Measurements from ENCODE around the gene TNPO1.
"Not testable (repeated sequence)": the region's sequence is repeated elsewhere in the genome, so short reads cannot be mapped to it uniquely, and the experiment has no call there.

Gene TNPO1

DNA sequence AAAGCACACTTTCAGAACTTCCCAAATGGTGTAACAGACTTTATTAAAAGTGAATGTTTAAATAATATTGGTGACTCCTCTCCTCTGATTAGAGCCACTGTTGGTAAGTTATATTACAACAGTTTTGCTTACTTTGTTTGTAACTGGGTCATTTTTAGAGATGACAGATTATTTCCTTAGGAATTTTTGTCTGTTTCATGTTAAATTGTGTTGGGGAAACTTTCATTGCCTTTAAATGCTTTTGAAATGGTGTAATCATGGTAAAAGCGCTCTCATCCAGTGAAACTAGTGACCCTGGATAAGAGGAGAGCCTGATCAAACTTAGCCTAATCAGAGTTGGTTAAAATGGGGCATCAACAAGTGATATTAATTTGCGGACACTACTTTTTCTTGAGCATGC is 39.4 kb downstream of the TNPO1 start:
- DNase-seq = no peak

GRCh38 chr5:72857396-72857795 is 40.9 kb downstream of the TNPO1 start:
- DNase-seq = no peak

GRCh38 chr5:72859127-72859526 is 42.7 kb downstream of the TNPO1 start:
- no peak for DNase-seq

DNA sequence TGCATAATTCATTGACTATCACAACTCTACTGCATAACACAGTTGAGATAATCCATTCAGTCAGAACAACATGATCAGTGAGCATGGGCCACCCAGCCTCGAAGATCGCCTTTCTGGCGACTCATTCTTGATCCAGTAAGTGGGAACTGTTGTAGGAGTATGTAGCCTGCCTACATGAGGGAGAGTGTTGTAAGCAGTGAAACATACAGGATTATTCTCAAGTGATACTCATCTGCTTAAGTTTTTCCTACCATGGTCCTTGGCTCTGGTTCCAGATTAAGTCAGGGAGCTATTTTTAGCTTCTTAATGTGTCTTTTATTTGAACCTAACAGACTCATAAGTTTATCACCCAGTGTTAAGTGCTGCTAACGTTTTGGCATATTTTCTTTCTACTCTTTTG is 44.0 kb downstream of the TNPO1 start:
- no peak for DNase-seq

GRCh38 chr5:72871366-72872024 is 55.0 kb downstream of the TNPO1 start:
- no peak for DNase-seq

DNA sequence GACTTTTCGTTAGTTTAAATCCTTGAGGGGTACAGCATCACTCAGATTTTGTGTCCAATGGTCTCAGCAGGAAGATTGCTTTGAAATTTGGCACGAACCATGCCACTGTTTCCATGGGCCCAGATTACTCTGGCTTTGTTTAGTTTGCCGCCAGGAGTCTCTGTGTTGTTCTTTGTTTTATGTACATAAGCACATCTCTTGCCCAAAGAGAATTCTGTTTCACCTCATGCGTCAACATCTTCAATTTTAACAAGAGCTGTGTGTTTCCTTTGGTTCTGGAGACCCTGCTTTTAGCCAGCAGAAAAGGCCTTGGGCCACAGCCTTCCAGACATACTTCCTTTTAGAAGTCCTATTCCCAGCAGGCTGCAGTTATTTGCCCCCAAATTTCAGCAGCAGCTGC is 62.4 kb downstream of the TNPO1 start:
- no peak for DNase-seq

- DNase-seq = no peak
These were observed 66.5 kb downstream of the TNPO1 start for GRCh38 chr5:72882989-72883388.

- no peak for DNase-seq
These were observed 67.4 kb downstream of the TNPO1 start for GRCh38 chr5:72883850-72884249.

DNA sequence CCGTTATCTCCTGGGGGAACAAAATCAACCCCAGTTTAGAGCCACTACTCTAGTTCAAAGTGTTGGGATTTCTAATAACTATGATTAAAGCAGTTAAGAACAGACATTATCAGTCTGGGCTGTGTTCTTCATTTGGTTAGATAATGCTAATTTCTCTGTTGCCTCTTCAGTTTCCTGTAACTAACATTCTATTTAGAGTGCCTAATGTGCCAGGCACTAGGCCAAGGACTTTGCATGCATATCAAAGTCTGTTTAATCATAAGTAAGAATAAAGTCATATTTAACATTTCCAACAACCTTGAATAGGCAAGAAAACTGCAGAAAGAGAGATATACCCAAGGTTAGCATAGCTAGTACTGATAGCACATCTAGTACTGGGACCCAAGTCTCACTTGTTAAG is 68.4 kb downstream of the TNPO1 start:
- DNase-seq = no peak

- DNase-seq = no peak
These were observed 69.4 kb downstream of the TNPO1 start for GRCh38 chr5:72885824-72886223.

GRCh38 chr5:72888595-72888994 is 72.1 kb downstream of the TNPO1 start:
- no peak for DNase-seq

DNA sequence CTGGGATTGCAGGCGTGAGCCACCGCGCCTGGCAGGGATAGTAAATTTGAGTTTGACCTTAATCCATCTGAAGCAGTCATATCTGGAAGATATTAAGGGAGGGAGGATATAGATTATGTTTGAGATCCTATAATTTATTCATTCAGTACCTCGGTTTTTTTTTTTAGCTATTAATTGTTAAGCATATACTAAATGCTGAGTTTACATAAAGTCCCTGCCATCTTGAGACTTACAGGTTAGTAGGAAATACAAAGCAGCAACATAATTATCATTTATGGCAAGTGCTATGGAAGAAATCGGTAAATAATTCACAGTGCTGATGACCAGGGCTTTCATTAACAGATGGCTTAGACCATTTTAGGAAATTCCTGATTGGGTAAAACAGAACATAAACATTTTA is 72.9 kb downstream of the TNPO1 start:
- no peak for DNase-seq

DNA sequence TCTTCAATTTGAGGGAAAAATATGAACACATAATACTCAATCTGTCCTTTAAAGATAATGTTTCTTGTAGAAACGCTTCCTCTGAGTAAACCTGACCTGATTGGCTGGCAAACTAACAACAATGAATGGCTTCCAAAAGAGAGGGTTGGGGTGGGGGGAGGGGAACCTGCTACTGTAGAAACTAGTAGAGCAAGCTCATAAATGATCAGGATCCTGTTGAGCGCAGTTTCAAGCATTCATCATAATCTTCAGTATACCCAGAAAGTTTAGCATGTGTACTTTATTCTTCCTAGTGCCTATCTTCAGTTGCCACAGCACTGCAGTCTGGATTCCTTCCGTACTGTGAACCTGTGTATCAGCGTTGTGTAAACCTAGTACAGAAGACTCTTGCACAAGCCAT is 76.4 kb downstream of the TNPO1 start:
- DNase-seq = no peak

DNA sequence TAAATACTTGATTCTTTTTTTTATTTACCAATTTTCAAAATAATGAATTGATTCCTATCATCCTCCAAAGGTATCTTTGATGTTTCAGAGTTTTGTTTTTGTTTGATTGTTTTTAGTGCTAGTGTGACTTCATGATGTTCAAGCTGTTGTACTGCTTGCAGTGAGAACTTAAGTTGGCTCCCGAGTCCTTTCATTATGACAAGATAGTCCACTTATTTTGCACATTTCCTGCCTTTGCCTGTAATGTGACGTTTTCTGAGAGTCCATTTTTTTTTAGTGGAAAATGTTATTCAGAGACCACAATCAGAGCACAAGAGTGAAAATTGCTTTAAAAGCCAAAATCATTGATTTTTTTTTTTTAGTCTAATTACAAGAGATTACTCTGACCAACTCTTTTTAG is 79.3 kb downstream of the TNPO1 start:
- DNase-seq = no peak

- no peak for DNase-seq
These were observed 90.3 kb downstream of the TNPO1 start for GRCh38 chr5:72906806-72907205.

- DNase-seq = no peak
These were observed 92.2 kb downstream of the TNPO1 start for GRCh38 chr5:72908664-72909063.

DNA sequence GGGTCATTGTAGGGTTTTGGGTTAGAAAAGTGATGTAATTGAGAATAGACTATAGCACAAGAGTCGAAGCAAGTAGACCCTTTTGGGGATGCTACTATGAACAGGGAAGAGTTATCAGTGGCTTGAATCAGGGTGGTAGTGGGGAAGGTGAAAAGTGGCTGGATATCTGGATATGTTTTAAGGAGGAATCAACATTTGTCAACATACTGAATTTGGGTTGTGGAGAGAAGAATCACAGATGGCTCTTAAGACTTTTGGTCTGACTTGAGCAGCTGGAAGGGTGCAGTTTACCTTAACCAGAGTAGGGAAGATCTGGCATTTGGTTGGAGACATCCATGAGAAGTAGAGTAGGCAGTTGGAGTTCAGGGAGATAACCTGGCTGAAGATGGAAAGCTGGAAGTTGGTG is 100.9 kb downstream of the TNPO1 start:
- no peak for DNase-seq

DNA sequence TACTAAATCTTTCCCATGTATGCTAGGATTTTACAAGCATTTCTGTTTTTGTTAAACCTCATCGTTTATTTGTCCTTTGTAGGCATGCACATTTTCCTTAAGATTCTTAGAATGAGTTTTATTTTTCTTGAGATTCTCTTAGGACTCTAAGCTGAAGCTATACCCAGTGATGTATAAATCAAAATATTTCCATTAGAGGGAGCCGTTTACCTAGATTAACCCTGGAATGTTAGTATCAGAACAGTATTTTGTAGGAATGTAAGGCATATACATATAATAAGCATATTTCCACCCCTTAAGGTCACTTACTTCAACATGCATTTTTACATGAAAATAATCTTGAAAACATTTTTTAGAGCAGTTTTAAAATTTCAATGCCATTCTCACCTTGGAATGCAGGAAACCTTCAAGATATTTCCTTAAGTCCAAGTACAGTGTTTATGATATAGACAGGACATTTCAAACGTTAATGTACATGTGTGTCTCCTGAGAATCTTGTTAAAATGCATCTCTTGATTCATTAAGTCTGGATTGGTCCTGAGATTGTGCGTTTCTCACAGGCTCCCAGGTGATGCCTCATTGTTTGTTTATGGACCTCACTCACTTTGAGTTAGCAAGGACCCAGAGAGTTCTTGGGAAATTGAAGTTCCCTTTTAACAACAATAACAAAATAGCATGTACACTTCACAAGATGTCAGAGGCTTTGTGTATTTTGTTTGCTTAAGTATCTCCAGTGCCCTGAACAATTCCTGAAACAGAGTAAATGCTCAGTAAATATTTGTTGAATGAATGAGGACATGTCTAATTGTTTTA is 104.4 kb downstream of the TNPO1 start:
- DNase-seq = no peak

DNA sequence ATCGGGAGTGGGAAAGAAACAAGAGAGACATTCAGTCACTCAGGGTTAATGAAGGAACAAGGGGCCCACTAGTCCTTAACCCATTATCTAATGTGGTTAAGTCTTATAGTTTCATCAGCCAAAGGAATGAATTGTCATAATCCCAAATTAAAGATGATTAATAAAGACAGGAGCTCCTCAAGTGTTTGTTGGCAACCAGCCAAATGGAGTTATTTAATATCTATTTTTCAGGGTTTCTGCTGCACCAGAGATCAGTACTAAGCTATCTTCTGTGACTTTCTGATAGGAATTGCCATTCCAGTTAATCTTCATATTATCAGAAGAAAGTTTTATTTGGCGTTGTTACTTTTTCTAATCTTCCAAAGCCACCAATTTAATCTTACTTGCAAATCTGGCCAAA is 105.4 kb downstream of the TNPO1 start:
- no peak for DNase-seq

- DNase-seq = no peak
These were observed 106.0 kb downstream of the TNPO1 start for GRCh38 chr5:72922422-72922821.

GRCh38 chr5:72925336-72926010 is 109.0 kb downstream of the TNPO1 start:
- no peak for DNase-seq

- DNase-seq = not testable (repeated sequence)
These were observed 116.2 kb downstream of the TNPO1 start for GRCh38 chr5:72932686-72933085.

DNA sequence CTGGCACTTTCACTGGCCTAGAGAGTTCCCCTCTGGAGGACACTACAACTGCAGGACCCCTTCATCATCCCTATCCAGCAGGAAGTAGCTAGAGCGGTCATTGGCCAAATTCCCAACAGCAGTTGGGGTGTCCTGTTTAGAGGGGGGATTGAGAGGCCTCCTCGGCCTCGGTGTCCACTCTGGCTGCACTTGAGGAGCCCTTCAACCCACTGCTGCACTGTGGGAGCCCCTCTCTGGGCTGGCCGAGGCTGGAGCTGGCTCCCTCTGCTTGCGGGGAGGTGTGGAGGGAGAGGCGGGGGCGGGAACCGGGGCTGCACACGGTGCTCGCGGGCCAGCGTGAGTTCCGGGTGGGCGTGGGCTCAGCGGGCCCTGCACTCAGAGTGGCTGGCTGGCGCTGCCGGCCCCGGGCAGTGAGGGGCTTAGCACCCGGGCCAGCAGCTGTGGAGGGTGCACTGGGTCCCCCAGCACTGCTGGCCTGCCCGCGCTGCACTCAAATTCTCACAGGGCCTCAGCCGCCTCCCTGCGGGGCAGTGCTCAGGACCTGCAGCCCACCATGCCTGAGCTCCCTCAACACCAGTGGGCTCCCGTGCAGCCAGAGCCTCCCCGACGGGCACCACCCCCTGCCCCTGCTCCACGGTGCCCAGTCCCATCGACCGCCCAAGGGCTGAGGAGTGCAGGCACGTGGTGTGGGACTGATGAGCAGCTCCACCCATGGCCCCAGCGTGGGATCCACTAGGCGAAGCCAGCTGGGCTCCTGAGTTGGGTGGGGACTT is 118.7 kb downstream of the TNPO1 start:
- DNase-seq = not testable (repeated sequence)
